ENCODE results near the gene SOWAHA. TPM values are rescaled to one million over a fixed set of nuclear protein-coding genes. Genes with fewer than 3 reads are reported as not detected.

SOWAHA gene
- total and polyA plus RNA-seq, 2 of the 8 experiments (the other 6 are each of a cell fraction or from before 2014, with no cell fraction given), result 0.09 to 0.11 TPM

- TF ChIP-seq TEAD4 (IDR thresholded peaks at IDR 0.05; ENCODE audit: low read depth, low read length) (no peak), TCF12 (IDR thresholded peaks at IDR 0.05; ENCODE audit: low read depth, low read length) (no peak)
These were observed 40.2 kb downstream of the SOWAHA start (continued) for GRCh38 chr5:132853323-132853722.
